Adipocyte (in vitro differentiated cells): ENCODE data around the gene TMED5.
A peak's percentile ranks its signal among the peaks of the same experiment; 100 is the strongest.
"Not testable (repeated sequence)": the region's sequence is repeated elsewhere in the genome, so short reads cannot be mapped to it uniquely, and the experiment has no call there.

Experiments
- DNase-seq: peaks from one replicate; pipeline ENCODE4 v3.0.0-alpha.2; 2015; ENCODE audit warnings: low read depth
- H3K27me3 ChIP-seq: replicated peaks from 2 replicates; pipeline ENCODE4 v1.7.0; 2013; ENCODE audit warnings: mild to moderate bottlenecking, low read length, moderate library complexity; ENCODE audit not compliant: control insufficient read depth, insufficient read depth
- H3K36me3 ChIP-seq: 2 replicates; pipeline ENCODE4 v1.7.0; 2013; ENCODE audit warnings: low read length, mild to moderate bottlenecking, moderate library complexity; ENCODE audit not compliant: control insufficient read depth, insufficient read depth, severe bottlenecking
- H3K4me1 ChIP-seq: 2 replicates; pipeline ENCODE4 v1.7.0; 2013; ENCODE audit warnings: mild to moderate bottlenecking, low read length, moderate library complexity; ENCODE audit not compliant: control insufficient read depth, insufficient read depth
- H3K4me3 ChIP-seq: 2 replicates; pipeline ENCODE4 v1.7.0; 2013; ENCODE audit warnings: mild to moderate bottlenecking, low read length, moderate library complexity
- H3K9ac ChIP-seq: 2 replicates; pipeline ENCODE4 v1.7.0; 2013; ENCODE audit warnings: mild to moderate bottlenecking, low read length, moderate library complexity
- H3K9me3 ChIP-seq: 2 replicates; pipeline ENCODE4 v1.7.0; 2013; ENCODE audit warnings: mild to moderate bottlenecking, low read length, moderate library complexity; ENCODE audit not compliant: control insufficient read depth

TMED5 gene

DNA sequence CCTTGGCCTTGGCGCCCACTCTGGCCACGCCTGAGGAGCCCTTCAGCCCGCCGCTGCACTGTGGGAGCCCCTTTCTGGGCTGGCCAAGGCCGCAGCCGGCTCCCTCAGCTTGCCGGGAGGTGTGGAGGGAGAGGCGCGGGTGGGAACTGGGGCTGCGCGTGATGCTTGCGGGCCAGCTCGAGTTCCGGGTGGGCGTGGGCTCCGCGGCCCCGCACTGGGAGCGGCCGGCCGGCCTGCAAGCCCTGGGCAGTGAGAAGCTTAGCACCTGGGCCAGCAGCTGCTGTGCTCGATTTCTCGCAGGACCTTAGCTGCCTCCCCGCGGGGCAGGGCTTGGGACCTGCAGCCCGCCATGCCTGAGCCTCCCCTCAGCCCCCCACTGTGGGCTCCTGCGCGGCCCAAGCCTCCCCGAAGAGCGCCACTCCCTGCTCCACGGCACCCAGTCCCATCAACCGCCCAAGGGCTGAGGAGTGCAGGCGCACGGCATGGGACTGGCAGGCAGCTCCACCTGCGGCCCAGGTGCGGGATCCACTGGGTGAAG, 10.0 kb downstream of the TMED5 start:
- not testable (repeated sequence) for DNase-seq, H3K9ac ChIP-seq, H3K9me3 ChIP-seq, H3K4me3 ChIP-seq, H3K36me3 ChIP-seq, H3K27me3 ChIP-seq
- peaks cover 21% of the 10 kb centered on the region for H3K4me1 ChIP-seq

DNA sequence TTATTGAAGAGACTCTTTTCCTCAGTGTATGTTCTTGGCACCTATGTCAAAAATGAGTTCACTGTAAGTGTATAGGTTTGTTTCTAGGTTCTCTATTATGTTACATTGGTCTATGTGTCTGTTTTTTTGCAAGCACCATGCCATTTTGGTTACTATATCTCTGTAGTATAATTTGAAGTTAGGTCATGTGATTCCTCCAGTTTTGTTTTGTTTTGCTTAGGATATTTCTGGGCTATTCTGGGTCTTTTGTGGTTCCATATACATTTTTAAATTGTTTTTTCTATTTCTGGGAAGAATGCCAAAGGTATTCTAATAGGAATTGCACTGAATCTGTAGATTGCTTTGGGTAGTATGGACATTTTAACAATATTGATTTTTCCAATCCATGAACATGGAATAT, 13.2 kb downstream of the TMED5 start:
- peaks cover 9% of the 10 kb centered on the region for H3K4me1 ChIP-seq
- DNase-seq = no peak
- no peaks in the 10 kb centered on the region for H3K27me3 ChIP-seq
- peaks cover 11% of the 10 kb centered on the region for H3K36me3 ChIP-seq
- H3K4me3 ChIP-seq = no peak overlapping the region
- H3K9ac ChIP-seq = no peak overlapping the region
- H3K9me3 ChIP-seq = no peaks in the 10 kb centered on the region

DNA sequence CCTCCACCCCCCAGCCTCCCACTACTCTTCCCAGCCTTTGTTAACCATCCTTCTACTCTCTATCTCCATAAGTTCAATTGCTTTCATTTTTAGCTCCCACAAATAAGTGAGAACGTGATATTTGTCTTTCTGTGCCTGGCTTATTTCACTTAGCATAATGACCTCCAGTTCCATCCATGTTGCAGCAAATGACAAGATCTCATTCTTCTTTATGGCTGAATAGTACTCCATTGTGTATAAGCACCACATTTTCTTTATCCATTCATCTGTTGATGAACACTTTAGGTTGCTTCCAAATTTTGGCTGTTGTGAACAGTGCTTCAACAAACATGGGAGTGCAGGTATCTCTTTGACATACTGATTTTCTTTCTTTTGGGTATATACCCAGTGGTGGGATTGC, 14.3 kb downstream of the TMED5 start:
- peaks cover 11% of the 10 kb centered on the region for H3K36me3 ChIP-seq
- not testable (repeated sequence) for DNase-seq, H3K4me3 ChIP-seq, H3K27me3 ChIP-seq, H3K4me1 ChIP-seq, H3K9me3 ChIP-seq, H3K9ac ChIP-seq

DNA sequence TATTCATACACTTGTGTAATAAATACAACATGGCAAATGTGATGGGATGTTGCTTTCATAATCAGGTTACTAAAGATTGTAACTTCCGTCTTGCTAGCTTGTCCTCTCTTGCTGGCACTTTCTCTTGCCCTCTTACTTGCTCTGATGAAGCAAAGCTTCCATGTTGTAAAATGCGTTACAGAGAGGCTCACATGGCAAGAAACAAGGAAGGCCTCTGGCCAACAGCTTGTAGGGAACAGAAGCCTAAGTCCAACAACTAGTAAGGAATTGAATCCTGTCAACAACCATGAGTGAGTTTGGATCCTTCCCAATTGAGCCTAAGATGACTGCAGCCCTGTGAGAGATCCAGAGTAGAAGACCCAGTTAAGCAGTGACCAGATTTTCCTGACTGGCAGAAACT, 15.4 kb downstream of the TMED5 start:
- H3K9ac ChIP-seq = no peak overlapping the region
- no peaks in the 10 kb centered on the region for H3K4me1 ChIP-seq
- DNase-seq = no peak
- no peaks in the 10 kb centered on the region for H3K9me3 ChIP-seq
- H3K36me3 ChIP-seq = peaks cover 16% of the 10 kb centered on the region
- H3K27me3 ChIP-seq = no peaks in the 10 kb centered on the region
- H3K4me3 ChIP-seq = no peak overlapping the region

DNA sequence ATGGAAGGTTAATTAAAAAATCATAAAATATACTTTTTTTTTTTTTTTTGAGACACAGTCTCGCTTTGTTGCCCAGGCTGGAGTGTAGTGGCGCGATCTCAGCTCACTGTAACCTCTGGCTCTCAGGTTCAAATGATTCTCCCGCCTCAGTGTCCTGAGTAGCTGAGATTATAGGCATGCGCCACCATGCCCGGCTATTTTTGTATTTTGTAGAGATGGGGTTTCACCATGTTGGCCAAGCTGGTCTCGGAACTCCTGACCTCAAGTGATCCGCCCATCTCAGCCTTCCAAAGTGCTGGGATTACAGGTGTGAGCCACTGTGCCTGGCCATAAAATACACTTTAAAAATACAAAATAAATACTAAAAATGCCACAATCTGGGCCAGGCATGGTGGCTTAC, 16.9 kb downstream of the TMED5 start:
- not testable (repeated sequence) for H3K4me1 ChIP-seq, H3K4me3 ChIP-seq, DNase-seq, H3K27me3 ChIP-seq, H3K9ac ChIP-seq, H3K9me3 ChIP-seq
- peaks cover 31% of the 10 kb centered on the region for H3K36me3 ChIP-seq

DNA sequence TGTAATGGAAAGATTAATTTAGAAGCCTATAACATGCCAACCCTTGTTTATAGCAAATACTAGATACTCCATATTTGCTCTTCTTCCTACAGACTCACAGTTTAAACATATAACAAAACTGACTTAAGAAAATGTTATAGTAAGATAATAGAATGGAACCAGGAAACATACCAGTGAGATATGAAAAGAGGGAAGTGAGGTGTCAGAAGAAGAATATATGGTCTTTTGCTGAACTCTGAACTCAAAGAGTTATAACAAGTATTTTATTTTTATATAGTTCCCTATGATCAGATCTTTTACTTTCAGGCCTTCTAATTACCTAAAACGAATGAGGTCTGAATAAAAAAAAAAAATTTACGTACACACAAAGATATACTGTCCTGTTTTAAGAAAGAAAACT, 20.9 kb downstream of the TMED5 start:
- DNase-seq = no peak
- Histone ChIP-seq H3K9me3 (no peaks in the 10 kb centered on the region), H3K36me3 (peaks cover 66% of the 10 kb centered on the region), H3K4me1 (no peaks in the 10 kb centered on the region), H3K4me3 (no peak overlapping the region), H3K9ac (no peak overlapping the region), H3K27me3 (no peaks in the 10 kb centered on the region)

DNA sequence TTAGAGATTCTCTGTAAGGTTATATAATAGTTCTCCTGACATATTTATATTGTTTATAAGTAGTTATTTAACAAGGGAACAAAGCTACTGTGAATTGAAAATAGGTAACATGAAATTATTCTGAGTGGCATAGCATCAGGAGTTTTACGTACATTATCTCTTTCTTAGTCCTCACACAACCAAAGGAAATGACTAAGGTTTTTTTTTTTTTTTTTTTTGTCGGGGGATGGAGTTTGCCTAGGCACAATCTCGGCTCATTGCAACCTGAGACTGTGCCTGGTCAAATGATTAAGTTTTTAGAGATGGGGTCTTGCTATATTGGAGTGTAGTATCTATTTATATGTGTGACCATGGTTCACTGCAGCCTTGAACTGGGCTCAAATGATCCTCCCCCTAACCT, 24.9 kb downstream of the TMED5 start:
- H3K9ac ChIP-seq = no peak overlapping the region
- H3K36me3 ChIP-seq = peaks cover 98% of the 10 kb centered on the region
- H3K4me1 ChIP-seq = no peaks in the 10 kb centered on the region
- H3K27me3 ChIP-seq = no peaks in the 10 kb centered on the region
- H3K9me3 ChIP-seq = no peaks in the 10 kb centered on the region
- DNase-seq = no peak
- H3K4me3 ChIP-seq = no peak overlapping the region

DNA sequence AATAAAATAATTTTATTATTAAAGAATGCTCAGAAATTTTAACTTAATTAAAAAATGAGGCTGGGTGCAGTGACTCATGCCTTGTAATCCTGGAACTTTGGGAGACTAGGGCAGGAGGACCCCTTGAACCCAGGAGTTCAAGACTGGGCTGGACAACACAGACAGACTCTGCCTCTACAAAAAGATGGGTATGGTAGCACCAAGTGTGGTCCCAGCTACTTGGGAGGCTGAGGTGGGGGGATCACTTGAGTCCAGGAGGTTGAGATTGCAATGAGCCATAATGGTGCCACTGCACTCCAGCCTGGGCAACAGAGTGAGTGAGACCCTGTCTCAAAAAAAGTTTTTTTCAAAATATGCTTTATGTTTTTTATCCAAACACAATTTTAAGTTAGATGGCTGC, 25.3 kb downstream of the TMED5 start:
- DNase-seq = no peak
- no peak overlapping the region for H3K9ac ChIP-seq
- no peaks in the 10 kb centered on the region for H3K27me3 ChIP-seq
- H3K36me3 ChIP-seq = peaks cover 98% of the 10 kb centered on the region
- H3K9me3 ChIP-seq = no peaks in the 10 kb centered on the region
- no peaks in the 10 kb centered on the region for H3K4me1 ChIP-seq
- no peak overlapping the region for H3K4me3 ChIP-seq

DNA sequence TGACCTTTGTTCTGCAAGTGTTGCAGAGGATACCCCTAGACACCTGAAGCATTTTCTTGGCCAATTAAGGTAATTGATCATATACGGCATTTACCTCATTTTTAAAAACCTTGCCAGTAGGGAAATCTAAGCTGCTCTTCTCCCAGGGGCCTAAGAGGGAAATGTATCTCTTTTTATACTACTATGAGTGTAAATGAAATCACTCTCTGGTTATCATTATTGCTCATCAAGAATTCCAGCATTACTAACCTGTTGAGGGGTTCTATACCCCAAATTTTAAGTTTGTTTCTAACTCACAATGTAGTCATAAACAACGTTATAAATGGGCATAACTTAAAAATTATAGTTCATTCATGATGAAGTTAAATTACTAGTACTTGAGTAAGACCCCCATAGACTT, 27.4 kb downstream of the TMED5 start:
- H3K36me3 ChIP-seq = peaks cover 98% of the 10 kb centered on the region

DNA sequence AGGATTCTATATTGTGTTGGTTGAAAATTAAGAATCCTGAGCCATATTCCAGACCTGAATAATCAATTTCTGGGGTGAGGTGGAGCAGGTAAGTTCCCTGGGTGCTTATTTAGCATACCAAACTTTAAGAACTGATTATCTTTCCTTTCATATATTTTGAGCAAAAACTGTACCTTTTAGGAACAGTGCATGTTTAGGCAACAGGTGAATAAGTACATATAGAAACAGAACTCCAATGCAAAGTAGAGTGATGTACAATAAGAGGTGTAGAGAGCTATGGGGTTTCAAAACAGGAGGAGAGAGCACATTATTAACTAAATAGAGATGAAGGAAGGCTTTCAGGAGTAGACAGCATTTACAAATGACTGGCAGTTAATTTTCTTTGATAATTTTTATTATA, 28.7 kb downstream of the TMED5 start:
- H3K36me3 ChIP-seq = peaks cover 86% of the 10 kb centered on the region
- DNase-seq = no peak
- H3K4me1 ChIP-seq = peaks cover 5% of the 10 kb centered on the region
- H3K9ac ChIP-seq = no peak overlapping the region
- H3K4me3 ChIP-seq = no peak overlapping the region
- H3K27me3 ChIP-seq = no peaks in the 10 kb centered on the region
- no peaks in the 10 kb centered on the region for H3K9me3 ChIP-seq

More for the DNA sequence above, 27.4 kb downstream of the TMED5 start:
- Histone ChIP-seq H3K27me3 (no peaks in the 10 kb centered on the region), H3K4me1 (peaks cover 3% of the 10 kb centered on the region), H3K9ac (no peak overlapping the region), H3K9me3 (no peaks in the 10 kb centered on the region), H3K4me3 (no peak overlapping the region)
- DNase-seq = no peak

DNA sequence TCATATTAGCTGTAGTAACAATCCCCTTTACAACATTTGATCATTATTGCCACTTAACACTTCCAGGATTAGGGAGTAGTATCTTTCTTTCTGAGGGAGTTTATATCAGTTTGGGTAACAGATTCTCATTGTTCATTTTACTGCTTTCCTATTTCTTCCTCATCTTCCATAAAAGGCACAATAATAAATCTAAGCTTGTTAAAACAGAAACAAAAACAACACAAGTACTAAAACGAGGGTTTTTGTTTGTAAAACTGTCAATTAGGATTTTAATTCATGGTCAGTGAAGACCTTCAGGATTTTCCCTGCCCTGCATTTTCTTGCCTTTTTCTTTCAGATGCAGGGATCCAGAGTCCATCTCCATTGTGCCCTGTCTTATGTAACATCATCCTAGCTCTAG, 29.5 kb downstream of the TMED5 start:
- no peaks in the 10 kb centered on the region for H3K9me3 ChIP-seq
- no peak overlapping the region for H3K9ac ChIP-seq
- no peak overlapping the region for H3K4me3 ChIP-seq
- peaks cover 79% of the 10 kb centered on the region for H3K36me3 ChIP-seq
- H3K4me1 ChIP-seq = peaks cover 5% of the 10 kb centered on the region
- no peak for DNase-seq
- H3K27me3 ChIP-seq = no peaks in the 10 kb centered on the region

DNA sequence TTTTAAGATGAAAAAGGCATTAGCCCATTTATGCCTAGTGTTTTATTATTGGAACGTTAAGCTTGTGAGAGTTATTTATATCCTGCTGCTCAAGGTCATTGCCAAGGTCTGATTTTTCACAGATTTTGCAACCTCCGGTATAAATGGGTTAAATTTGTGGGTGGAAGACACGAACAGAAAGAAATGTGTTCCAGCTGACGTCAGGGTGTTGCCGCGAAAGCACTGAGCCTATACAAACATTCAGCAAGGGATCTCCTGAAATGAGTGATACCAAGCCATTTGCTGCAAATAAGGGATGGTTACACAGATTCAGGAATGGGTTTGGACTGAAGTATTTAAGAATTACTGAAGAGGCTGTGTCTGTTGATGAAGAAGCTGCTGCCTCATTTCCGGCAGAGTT, 32.2 kb downstream of the TMED5 start:
- Histone ChIP-seq H3K4me3 (no peak overlapping the region), H3K36me3 (peaks cover 52% of the 10 kb centered on the region), H3K4me1 (peaks cover 5% of the 10 kb centered on the region), H3K9ac (no peak overlapping the region), H3K27me3 (no peaks in the 10 kb centered on the region), H3K9me3 (no peaks in the 10 kb centered on the region)
- DNase-seq = peak; percentile 21
